Measurements from ENCODE around the gene DOCK10.

DNA sequence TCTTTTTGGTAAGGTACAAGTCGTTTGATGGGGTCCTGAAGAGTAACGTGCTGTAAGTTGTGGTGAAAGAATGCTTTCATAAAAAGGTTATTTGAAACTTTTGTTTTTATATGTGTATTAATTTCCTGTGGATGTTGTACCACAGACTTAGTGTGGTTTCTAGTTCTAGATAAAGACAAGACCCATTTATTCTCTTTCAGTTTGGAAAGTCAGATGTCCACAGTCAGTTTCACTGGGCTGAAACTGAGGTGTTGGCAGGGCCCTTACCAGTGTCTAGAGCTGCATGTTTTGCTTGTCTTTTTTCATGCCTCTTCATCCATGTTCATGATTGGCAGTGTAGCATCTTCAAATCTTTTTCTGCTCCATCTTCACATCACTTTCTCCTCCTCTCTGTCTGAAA is 22.1 kb upstream of the DOCK10 start:
- TF ChIP-seq, protein P1, sequence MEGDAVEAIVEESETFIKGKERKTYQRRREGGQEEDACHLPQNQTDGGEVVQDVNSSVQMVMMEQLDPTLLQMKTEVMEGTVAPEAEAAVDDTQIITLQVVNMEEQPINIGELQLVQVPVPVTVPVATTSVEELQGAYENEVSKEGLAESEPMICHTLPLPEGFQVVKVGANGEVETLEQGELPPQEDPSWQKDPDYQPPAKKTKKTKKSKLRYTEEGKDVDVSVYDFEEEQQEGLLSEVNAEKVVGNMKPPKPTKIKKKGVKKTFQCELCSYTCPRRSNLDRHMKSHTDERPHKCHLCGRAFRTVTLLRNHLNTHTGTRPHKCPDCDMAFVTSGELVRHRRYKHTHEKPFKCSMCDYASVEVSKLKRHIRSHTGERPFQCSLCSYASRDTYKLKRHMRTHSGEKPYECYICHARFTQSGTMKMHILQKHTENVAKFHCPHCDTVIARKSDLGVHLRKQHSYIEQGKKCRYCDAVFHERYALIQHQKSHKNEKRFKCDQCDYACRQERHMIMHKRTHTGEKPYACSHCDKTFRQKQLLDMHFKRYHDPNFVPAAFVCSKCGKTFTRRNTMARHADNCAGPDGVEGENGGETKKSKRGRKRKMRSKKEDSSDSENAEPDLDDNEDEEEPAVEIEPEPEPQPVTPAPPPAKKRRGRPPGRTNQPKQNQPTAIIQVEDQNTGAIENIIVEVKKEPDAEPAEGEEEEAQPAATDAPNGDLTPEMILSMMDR (IDR thresholded peaks at IDR 0.05), result no peak
- no peak for TF ChIP-seq POLR2A (IDR thresholded peaks at IDR 0.05)

Measured in stomach (tissue), 4 donors.